Activated B cell treated with CpG ODN at 0.5 μM for 24 hours (primary cell): ENCODE measurements around the gene LRRC75B. TPM values are rescaled to one million over a fixed set of nuclear protein-coding genes. Genes with fewer than 3 reads are reported as not detected.
A peak's percentile ranks its signal among the peaks of the same experiment; 100 is the strongest.

ENCODE experiments used
- ATAC-seq: fragments of 200-7000 bp; cut with Tn5 transposase; one replicate; pipeline ENCODE4 v1.10.0; 2021; ENCODE audit warnings: low read depth, mild to moderate bottlenecking, moderate library complexity
- CTCF ChIA-PET: fragments of 350-600 bp; sonication (Branson Sonifier 250); formaldehyde crosslinking; loops from one replicate; lab custom pipeline; 2021; ENCODE audit warnings: antibody characterized with exemption; lab: Charles Lee
- POLR2A ChIA-PET: fragments of 350-600 bp; sonication (Branson Sonifier 250); formaldehyde crosslinking; loops from one replicate; lab custom pipeline; 2021; ENCODE audit warnings: antibody characterized with exemption; lab: Charles Lee
- DNase-seq: peaks from one replicate; pipeline ENCODE4 v3.0.0; 2022
- H3K27ac Mint-ChIP-seq: one replicate; pipeline ENCODE4 v1.8.0; 2020; ENCODE audit warnings: mixed read lengths
- H3K27me3 Mint-ChIP-seq: one replicate; pipeline ENCODE4 v1.8.0; 2021; ENCODE audit warnings: mixed read lengths
- H3K36me3 Mint-ChIP-seq: one replicate; pipeline ENCODE4 v1.8.0; 2021; ENCODE audit warnings: low read depth, mixed read lengths
- H3K4me1 Mint-ChIP-seq: one replicate; pipeline ENCODE4 v1.8.0; 2021; ENCODE audit warnings: mixed read lengths
- H3K4me3 Mint-ChIP-seq: one replicate; pipeline ENCODE4 v1.8.0; 2020; ENCODE audit warnings: mild to moderate bottlenecking, mixed read lengths
- H3K9me3 Mint-ChIP-seq: one replicate; pipeline ENCODE4 v1.8.0; 2020; ENCODE audit warnings: mixed read lengths
- intact Hi-C: fragments of 100-400 bp; cut with micrococcal nuclease; formaldehyde crosslinking; loops from one replicate; pipeline ENCODE4 v1.15.1; 2024
- total RNA-seq: library from RNA; stranded (reverse); gene quantifications from 2 replicates; pipeline ENCODE4 v1.2.3, GENCODE V29; 2022
- TF ChIP-seq, protein P1 (sequence below): fragments of 200-600 bp; IDR thresholded peaks from one replicate; pipeline ENCODE4 v1.8.0; 2022; ENCODE audit warnings: antibody characterized with exemption, mild to moderate bottlenecking

LRRC75B gene
- total RNA-seq, 1 donor from 2014 or later, result 0.82 TPM

DNA sequence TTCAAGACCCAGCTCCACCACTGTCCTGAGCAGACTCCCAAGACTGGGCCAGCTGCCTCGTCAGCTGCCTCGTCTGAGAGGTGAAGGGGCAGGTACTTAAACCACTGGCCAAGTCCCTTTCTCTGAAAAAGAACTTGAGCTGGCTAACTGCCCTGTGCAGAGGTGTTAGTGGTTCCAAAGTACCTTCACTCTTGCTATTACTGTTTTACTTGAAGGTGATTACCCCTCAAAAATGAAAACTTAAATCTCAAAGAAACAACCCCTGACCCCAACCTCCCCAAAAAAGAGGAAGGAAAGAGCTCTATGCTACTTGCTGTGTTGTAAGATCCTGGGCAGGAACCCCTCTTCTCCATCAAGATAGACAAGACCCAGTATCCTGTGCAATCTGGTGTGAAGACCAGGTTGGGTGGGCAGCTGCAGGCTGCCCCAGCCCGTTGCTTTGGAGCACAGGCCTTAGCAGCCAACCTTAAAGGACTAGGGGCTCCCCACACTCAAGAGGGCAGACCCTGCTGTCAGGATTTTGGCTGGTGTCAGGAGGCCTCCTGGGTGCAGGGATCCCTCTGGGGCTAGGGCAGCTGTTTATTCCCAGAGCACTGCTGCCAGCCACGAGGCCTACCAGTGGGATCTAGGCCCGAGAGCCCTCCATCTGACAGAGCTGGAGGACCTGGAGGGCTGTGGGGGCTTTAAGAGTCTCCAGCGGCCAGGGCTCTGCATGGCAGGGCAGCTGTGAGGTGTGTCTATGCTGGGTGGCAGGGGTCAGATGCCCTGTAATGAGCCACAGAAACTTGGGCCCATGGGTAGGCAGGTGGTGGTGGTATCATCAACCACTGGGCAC lies 51.0 kb downstream of the LRRC75B start:
- ChIA-PET POLR2A (interaction anchor here (2.6 kb wide), 1 partner anchor 12 kb away, joined by 22 read pairs; the partner anchor contains the start of gene GUCD1), CTCF (no interaction called here)
- Mint-ChIP-seq H3K9me3 (no peaks in the 10 kb centered on the region), H3K4me3 (peak overlapping the region; percentile 11), H3K4me1 (peaks cover 39% of the 10 kb centered on the region), H3K27me3 (no peaks in the 10 kb centered on the region), H3K27ac (peak overlapping the region; percentile 56), H3K36me3 (peaks cover 83% of the 10 kb centered on the region)
- TF ChIP-seq, protein P1, sequence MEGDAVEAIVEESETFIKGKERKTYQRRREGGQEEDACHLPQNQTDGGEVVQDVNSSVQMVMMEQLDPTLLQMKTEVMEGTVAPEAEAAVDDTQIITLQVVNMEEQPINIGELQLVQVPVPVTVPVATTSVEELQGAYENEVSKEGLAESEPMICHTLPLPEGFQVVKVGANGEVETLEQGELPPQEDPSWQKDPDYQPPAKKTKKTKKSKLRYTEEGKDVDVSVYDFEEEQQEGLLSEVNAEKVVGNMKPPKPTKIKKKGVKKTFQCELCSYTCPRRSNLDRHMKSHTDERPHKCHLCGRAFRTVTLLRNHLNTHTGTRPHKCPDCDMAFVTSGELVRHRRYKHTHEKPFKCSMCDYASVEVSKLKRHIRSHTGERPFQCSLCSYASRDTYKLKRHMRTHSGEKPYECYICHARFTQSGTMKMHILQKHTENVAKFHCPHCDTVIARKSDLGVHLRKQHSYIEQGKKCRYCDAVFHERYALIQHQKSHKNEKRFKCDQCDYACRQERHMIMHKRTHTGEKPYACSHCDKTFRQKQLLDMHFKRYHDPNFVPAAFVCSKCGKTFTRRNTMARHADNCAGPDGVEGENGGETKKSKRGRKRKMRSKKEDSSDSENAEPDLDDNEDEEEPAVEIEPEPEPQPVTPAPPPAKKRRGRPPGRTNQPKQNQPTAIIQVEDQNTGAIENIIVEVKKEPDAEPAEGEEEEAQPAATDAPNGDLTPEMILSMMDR, result no peak
- DNase-seq (no peak), ATAC-seq (peak; percentile 25)
- intact Hi-C loops, result no loop called here

DNA sequence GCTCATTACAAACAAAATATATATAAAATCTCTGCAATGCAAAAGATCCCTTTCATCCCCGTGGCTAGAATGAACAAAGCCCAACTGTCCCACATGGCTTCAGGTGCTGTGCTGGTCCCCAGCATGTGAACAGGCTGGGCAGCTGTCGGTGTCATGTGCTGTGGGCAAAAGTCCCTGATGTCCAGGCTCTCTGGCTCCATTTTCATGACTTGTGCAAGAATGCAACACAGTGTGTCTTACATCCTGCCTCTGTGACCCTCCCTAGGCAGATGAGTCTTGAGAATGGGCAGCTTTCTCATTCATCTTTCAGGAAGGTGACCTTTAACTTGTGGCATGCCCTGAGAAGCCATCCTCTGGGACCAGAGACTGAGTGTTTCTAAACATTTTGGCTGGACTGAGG lies 52.4 kb downstream of the LRRC75B start:
- no peaks in the 10 kb centered on the region for H3K27me3 Mint-ChIP-seq
- H3K4me1 Mint-ChIP-seq, result peaks cover 39% of the 10 kb centered on the region
- ATAC-seq (no peak), DNase-seq (no peak)
- TF ChIP-seq, protein P1, result no peak
- peak overlapping the region; percentile 69 for H3K27ac Mint-ChIP-seq
- no peaks in the 10 kb centered on the region for H3K9me3 Mint-ChIP-seq
- intact Hi-C loops, result no loop called here
- CTCF ChIA-PET, result no interaction called here
- POLR2A ChIA-PET, result interaction anchor here (0.9 kb wide), 1 partner anchor 20 kb away, joined by 8 read pairs; no protein-coding TSS in a partner anchor
- H3K4me3 Mint-ChIP-seq, result no peak overlapping the region
- peaks cover 71% of the 10 kb centered on the region for H3K36me3 Mint-ChIP-seq

DNA sequence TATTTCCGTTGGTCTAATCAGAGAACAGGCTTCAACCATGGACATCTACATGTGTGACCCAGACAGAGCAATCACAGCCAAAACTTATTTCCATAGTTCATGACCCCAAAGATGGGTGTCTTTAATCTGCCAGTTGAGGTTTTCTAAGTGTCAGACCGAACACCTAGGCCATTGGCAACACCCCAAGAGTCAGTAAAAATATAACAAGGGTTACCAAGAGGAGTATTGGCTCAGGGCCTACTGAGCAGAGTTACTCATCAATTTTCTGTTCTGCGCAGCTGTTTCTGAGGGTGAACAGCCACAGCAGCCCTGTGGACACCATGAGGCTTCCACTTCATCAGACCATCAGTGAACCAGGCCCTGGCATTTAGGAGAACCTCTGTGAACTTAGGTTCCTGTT lies 56.8 kb downstream of the LRRC75B start:
- ChIA-PET POLR2A (no interaction called here), CTCF (no interaction called here)
- Mint-ChIP-seq H3K36me3 (peaks cover 32% of the 10 kb centered on the region), H3K4me3 (no peak overlapping the region), H3K27me3 (no peaks in the 10 kb centered on the region), H3K9me3 (no peaks in the 10 kb centered on the region), H3K4me1 (peaks cover 14% of the 10 kb centered on the region), H3K27ac (no peak overlapping the region)
- no peak for DNase-seq
- ATAC-seq, result no peak
- intact Hi-C loops, result no loop called here
- TF ChIP-seq, protein P1, result no peak

Other genes starting within 250 kb of the LRRC75B start
- 35.7 and 35.8 TPM in 2 replicates for gene ADORA2A, start 165.5 kb downstream of the LRRC75B start, total RNA-seq
- gene UPB1, start 97.7 kb downstream of the LRRC75B start, total RNA-seq, result 1.1 and 1.3 TPM in 2 replicates
- 134 and 141 TPM in 2 replicates for gene GUCD1, start 37.9 kb downstream of the LRRC75B start, total RNA-seq
- gene SNRPD3, start 37.1 kb downstream of the LRRC75B start, total RNA-seq, result 96.5 and 98.6 TPM in 2 replicates
- gene GGT1, start 10.1 kb upstream of the LRRC75B start, total RNA-seq, result 7.3 and 7.6 TPM in 2 replicates
- gene PIWIL3, start 181.6 kb upstream of the LRRC75B start, total RNA-seq, result not detected in 2 replicates
- 0.05 and 0.09 TPM in 2 replicates for gene SGSM1, start 213.1 kb upstream of the LRRC75B start, total RNA-seq